Ectodermal cell (in vitro differentiated cells): ENCODE results near the gene PBX3.

Experiments used
- H3K27ac ChIP-seq: 2 replicates; pipeline ENCODE4 v1.7.0; 2013; ENCODE audit warnings: mild to moderate bottlenecking, low read depth, low read length; ENCODE audit not compliant: insufficient read depth, poor library complexity, severe bottlenecking
- H3K27me3 ChIP-seq: 2 replicates; pipeline ENCODE4 v1.7.0; 2013; ENCODE audit warnings: mild to moderate bottlenecking, low read length; ENCODE audit not compliant: insufficient read depth, control insufficient read depth, poor library complexity, severe bottlenecking
- H3K36me3 ChIP-seq: one replicate; pipeline ENCODE4 v1.7.0; 2013; ENCODE audit warnings: low read length; ENCODE audit not compliant: control insufficient read depth, insufficient read depth
- H3K4me1 ChIP-seq: one replicate; pipeline ENCODE4 v1.7.0; 2013; ENCODE audit warnings: low read length; ENCODE audit not compliant: control insufficient read depth, insufficient read depth
- H3K4me3 ChIP-seq: 2 replicates; pipeline ENCODE4 v1.7.0; 2013; ENCODE audit warnings: low read depth, low read length, control low read depth; ENCODE audit not compliant: insufficient read depth
- H3K9me3 ChIP-seq: 2 replicates; pipeline ENCODE4 v1.7.0; 2013; ENCODE audit warnings: mild to moderate bottlenecking, low read length, moderate library complexity; ENCODE audit not compliant: control insufficient read depth
- WGBS, 2 experiments: methylation state at CpG; one replicate each; pipeline ENCODE4 v1.1.7; 2013; ENCODE audit warnings: missing lambda C conversion rate in 2 of 2; 5-methylcytosine and 5-hydroxymethylcytosine counted together

Gene PBX3

GRCh38 chr9:125964702-125965225 lies 217.6 kb downstream of the PBX3 start:
- H3K36me3 ChIP-seq, result peaks cover 22% of the 10 kb centered on the region
- 95 to 98% methylated on average over 6 of the region's 6 CpGs for WGBS, 2 experiments
- H3K4me1 ChIP-seq, result no peaks in the 10 kb centered on the region
- no peaks in the 10 kb centered on the region for H3K27me3 ChIP-seq
- H3K9me3 ChIP-seq, result no peaks in the 10 kb centered on the region
- no peak overlapping the region for H3K4me3 ChIP-seq
- H3K27ac ChIP-seq, result no peak overlapping the region

GRCh38 chr9:125965477-125965876 lies 218.3 kb downstream of the PBX3 start:
- Histone ChIP-seq H3K27ac (no peak overlapping the region), H3K36me3 (peaks cover 22% of the 10 kb centered on the region), H3K27me3 (no peaks in the 10 kb centered on the region), H3K9me3 (no peaks in the 10 kb centered on the region), H3K4me1 (no peaks in the 10 kb centered on the region), H3K4me3 (no peak overlapping the region)
- WGBS, 2 experiments, result 94 to 98% methylated on average over 10 of the region's 10 CpGs

- H3K36me3 ChIP-seq, result peaks cover 22% of the 10 kb centered on the region
- WGBS, 2 experiments, result 96% methylated on average over 9 of the region's 9 CpGs
- no peaks in the 10 kb centered on the region for H3K9me3 ChIP-seq
- H3K4me3 ChIP-seq, result no peak overlapping the region
- H3K27me3 ChIP-seq, result no peaks in the 10 kb centered on the region
- H3K4me1 ChIP-seq, result no peaks in the 10 kb centered on the region
- H3K27ac ChIP-seq, result no peak overlapping the region
These were observed 219.3 kb downstream of the PBX3 start for GRCh38 chr9:125966466-125966865.

GRCh38 chr9:125966959-125967711 lies 220.0 kb downstream of the PBX3 start:
- WGBS, 2 experiments, result 96 to 97% methylated on average over 11 of the region's 11 CpGs
- no peaks in the 10 kb centered on the region for H3K9me3 ChIP-seq
- H3K4me1 ChIP-seq, result no peaks in the 10 kb centered on the region
- H3K4me3 ChIP-seq, result no peak overlapping the region
- H3K27me3 ChIP-seq, result no peaks in the 10 kb centered on the region
- peaks cover 22% of the 10 kb centered on the region for H3K36me3 ChIP-seq
- no peak overlapping the region for H3K27ac ChIP-seq

- Histone ChIP-seq H3K4me1 (no peaks in the 10 kb centered on the region), H3K4me3 (no peak overlapping the region), H3K9me3 (no peaks in the 10 kb centered on the region), H3K36me3 (peaks cover 17% of the 10 kb centered on the region), H3K27me3 (no peaks in the 10 kb centered on the region), H3K27ac (no peak overlapping the region)
- WGBS, 2 experiments, result 90 to 93% methylated on average over 6 of the region's 6 CpGs
These were observed 221.7 kb downstream of the PBX3 start for GRCh38 chr9:125968714-125969374.

- Histone ChIP-seq H3K36me3 (peaks cover 15% of the 10 kb centered on the region), H3K27me3 (no peaks in the 10 kb centered on the region), H3K4me3 (no peak overlapping the region), H3K27ac (no peak overlapping the region), H3K4me1 (no peaks in the 10 kb centered on the region), H3K9me3 (no peaks in the 10 kb centered on the region)
- WGBS, 2 experiments, result 86 to 88% methylated on average over 5 of the region's 5 CpGs
These were observed 222.3 kb downstream of the PBX3 start for GRCh38 chr9:125969462-125969861.

GRCh38 chr9:125969868-125970267 lies 222.7 kb downstream of the PBX3 start:
- H3K27ac ChIP-seq, result no peak overlapping the region
- peaks cover 10% of the 10 kb centered on the region for H3K36me3 ChIP-seq
- H3K9me3 ChIP-seq, result no peaks in the 10 kb centered on the region
- no peaks in the 10 kb centered on the region for H3K27me3 ChIP-seq
- WGBS, 2 experiments, result 82 to 84% methylated on average over 5 of the region's 5 CpGs
- H3K4me3 ChIP-seq, result no peak overlapping the region
- H3K4me1 ChIP-seq, result no peaks in the 10 kb centered on the region

GRCh38 chr9:125970340-125970739 lies 223.2 kb downstream of the PBX3 start:
- H3K4me1 ChIP-seq, result no peaks in the 10 kb centered on the region
- no peaks in the 10 kb centered on the region for H3K27me3 ChIP-seq
- no peak overlapping the region for H3K27ac ChIP-seq
- peaks cover 9% of the 10 kb centered on the region for H3K36me3 ChIP-seq
- no peaks in the 10 kb centered on the region for H3K9me3 ChIP-seq
- WGBS, 2 experiments, result 91 to 96% methylated on average over 5 of the region's 5 CpGs
- no peak overlapping the region for H3K4me3 ChIP-seq

GRCh38 chr9:125971050-125971449 lies 223.9 kb downstream of the PBX3 start:
- Histone ChIP-seq H3K4me1 (no peaks in the 10 kb centered on the region), H3K36me3 (peaks cover 8% of the 10 kb centered on the region), H3K27me3 (no peaks in the 10 kb centered on the region), H3K9me3 (no peaks in the 10 kb centered on the region), H3K27ac (no peak overlapping the region), H3K4me3 (no peak overlapping the region)
- 70 to 76% methylated on average over 3 of the region's 3 CpGs for WGBS, 2 experiments

GRCh38 chr9:125972012-125972729 lies 225.0 kb downstream of the PBX3 start:
- Histone ChIP-seq H3K9me3 (no peaks in the 10 kb centered on the region), H3K27ac (no peak overlapping the region), H3K4me1 (no peaks in the 10 kb centered on the region), H3K4me3 (no peak overlapping the region), H3K36me3 (no peaks in the 10 kb centered on the region), H3K27me3 (no peaks in the 10 kb centered on the region)
- WGBS, 2 experiments, result 94% methylated on average over 12 of the region's 12 CpGs
